H1 (cell line): ENCODE data around the gene SDHAF4.

ENCODE experiments used
- RAD21 ChIP-seq, 2 experiments: IDR thresholded peaks in 1 of 2; conservative IDR thresholded peaks in 1 of 2; 2 replicates each; pipeline ENCODE4 v1.6.1; 2011; ENCODE audit warnings: low read depth in 2 of 2, low read length in 2 of 2, improper control_type of control experiment in 1 of 2, inconsistent platforms in 1 of 2, mild to moderate bottlenecking in 1 of 2, moderate library complexity in 1 of 2
- SIX5 ChIP-seq: IDR thresholded peaks from 2 replicates; pipeline ENCODE4 v1.6.1; 2011; ENCODE audit warnings: mild to moderate bottlenecking, low read depth, low read length
- SP4 ChIP-seq: IDR thresholded peaks from 2 replicates; pipeline ENCODE4 v1.6.1; 2012; ENCODE audit warnings: low read length, inconsistent platforms
- ZNF274 ChIP-seq: IDR thresholded peaks from 2 replicates; pipeline ENCODE4 v1.7.0; 2012; ENCODE audit warnings: low read length, borderline replicate concordance; ENCODE audit errors: extremely low read depth

- TF ChIP-seq SP4 (no peak), RAD21 (IDR thresholded peaks at IDR 0.05 in 1 of 2, conservative IDR thresholded peaks at IDR 0.05 in 1 of 2; ENCODE audit: low read depth in 2 of 2, low read length in 2 of 2) (no peak), ZNF274 (no peak), SIX5 (no peak)
Observed at GRCh38 chr6:70552974-70553373, 13.8 kb upstream of the SDHAF4 start.
